ENCODE results near the gene LIN28A. TPM values are rescaled to one million over a fixed set of nuclear protein-coding genes. Genes with fewer than 3 reads are reported as not detected.

Gene LIN28A
- polyA plus RNA-seq, 1 of the 3 experiments (the other 2 are of a cell fraction) = not detected

- no peak for TF ChIP-seq SIN3A (IDR thresholded peaks at IDR 0.05; ENCODE audit: borderline replicate concordance, low read depth, low read length)
- TF ChIP-seq SMC3 (IDR thresholded peaks at IDR 0.05; ENCODE audit: low read depth, low read length) = no peak
- no peak for TF ChIP-seq GATA2 (CRISPR knock-in tag; IDR thresholded peaks at IDR 0.05)
- no peak for TF ChIP-seq CTCF (IDR thresholded peaks at IDR 0.05)
- TF ChIP-seq TEAD4 (IDR thresholded peaks at IDR 0.05; ENCODE audit: borderline replicate concordance, insufficient read depth) = no peak
- TF ChIP-seq, protein P1, sequence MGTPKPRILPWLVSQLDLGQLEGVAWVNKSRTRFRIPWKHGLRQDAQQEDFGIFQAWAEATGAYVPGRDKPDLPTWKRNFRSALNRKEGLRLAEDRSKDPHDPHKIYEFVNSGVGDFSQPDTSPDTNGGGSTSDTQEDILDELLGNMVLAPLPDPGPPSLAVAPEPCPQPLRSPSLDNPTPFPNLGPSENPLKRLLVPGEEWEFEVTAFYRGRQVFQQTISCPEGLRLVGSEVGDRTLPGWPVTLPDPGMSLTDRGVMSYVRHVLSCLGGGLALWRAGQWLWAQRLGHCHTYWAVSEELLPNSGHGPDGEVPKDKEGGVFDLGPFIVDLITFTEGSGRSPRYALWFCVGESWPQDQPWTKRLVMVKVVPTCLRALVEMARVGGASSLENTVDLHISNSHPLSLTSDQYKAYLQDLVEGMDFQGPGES (IDR thresholded peaks at IDR 0.05; ENCODE audit: low read depth, low read length) = no peak
Measured at GRCh38 chr1:26472320-26472900, 61.8 kb downstream of the LIN28A start, which contains the start of gene HMGN2 (continued).

DNA sequence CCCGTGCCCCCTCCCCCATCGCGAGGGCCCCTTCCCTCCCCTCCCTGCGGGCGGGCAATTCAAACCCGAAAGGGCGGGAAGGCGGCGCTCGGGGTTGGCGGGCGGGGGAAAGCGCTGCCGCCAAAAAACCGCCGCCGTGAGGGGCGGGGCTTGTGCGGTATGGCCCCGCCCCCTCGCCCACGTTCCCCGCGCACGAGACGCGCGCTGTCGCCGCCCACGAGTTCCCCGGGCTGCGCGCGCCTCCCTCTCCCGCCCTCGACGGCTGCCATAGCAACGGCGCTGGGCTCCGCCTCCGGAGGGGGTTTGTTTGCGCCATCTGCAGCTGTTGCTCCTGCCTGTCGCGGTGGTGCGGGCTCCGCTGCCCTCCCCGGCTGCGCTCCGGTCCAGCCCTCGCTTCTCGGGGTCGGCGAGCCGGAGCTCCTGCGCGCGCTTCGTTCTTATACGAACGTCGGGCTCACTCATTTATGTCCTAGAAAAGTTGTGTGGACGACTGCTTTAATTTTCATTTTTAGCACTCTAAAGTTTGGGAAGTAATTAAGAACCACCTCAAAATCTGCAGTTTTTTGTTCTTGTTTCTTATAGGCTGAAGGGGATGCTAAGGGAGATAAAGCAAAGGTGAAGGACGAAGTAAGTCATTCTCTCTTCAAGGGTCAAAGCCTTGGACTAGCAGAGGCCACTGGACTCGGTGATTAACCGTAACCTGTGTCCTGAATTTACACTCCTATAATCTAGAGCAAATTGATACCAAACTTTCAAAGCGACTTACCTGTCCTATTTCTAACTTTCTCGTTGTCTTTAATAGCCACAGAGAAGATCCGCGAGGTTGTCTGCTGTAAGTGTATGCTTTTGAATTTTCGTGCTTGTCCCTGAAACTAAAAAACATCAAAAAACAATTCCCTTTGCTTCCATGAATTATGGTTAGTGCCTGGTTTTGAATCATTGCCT, 62.6 kb downstream of the LIN28A start:
- ChIA-PET POLR2A (interaction anchor here (0.6 to 2.6 kb wide), 6 partner anchors 11 to 553 kb away, joined by 3 to 16 read pairs (median 4); partner anchors contain the start of gene DHDDS), CTCF (interaction anchor here (1.3 to 1.4 kb wide), 2 partner anchors 17 to 27 kb away, joined by 3 to 6 read pairs; no protein-coding TSS in a partner anchor)
- Histone ChIP-seq H3K27me3 (ENCODE audit: insufficient read depth) (no peaks in the 10 kb centered on the region), H3F3A (replicated peaks; ENCODE audit: insufficient read depth) (peaks cover 54% of the 10 kb centered on the region), H3K4me3 (ENCODE audit: low read depth in 2 of 2, low read length in 1 of 2) (peak overlapping the region; percentile 94 to 95), H3K9me2 (no peaks in the 10 kb centered on the region), H3K79me2 (ENCODE audit: insufficient read depth) (peaks cover 34% of the 10 kb centered on the region), H3K36me3 (replicated peaks in 1 of 2; ENCODE audit: control insufficient read depth in 1 of 2, insufficient read depth in 2 of 2, low read length in 1 of 2) (peaks cover 35 to 54% of the 10 kb centered on the region in 2 experiments), H3K9me3 (no peaks in the 10 kb centered on the region), H3K4me2 (peak overlapping the region; percentile 82), H3K4me1 (ENCODE audit: control insufficient read depth in 1 of 2, insufficient read depth in 2 of 2, low read depth in 1 of 2, low read length in 1 of 2) (peaks cover 6 to 26% of the 10 kb centered on the region in 2 experiments; a peak in 3 of 4 replicates), H2AFZ (ENCODE audit: low read depth) (no peak overlapping the region), H3K9ac (peak overlapping the region; percentile 100), H4K20me1 (ENCODE audit: insufficient read depth) (peaks cover 41% of the 10 kb centered on the region), H3K27ac (ENCODE audit: low read depth in 2 of 2, low read length in 1 of 2) (peak overlapping the region; percentile 96 to 98)
- DNase-seq = peak; percentile 98
- WGBS (ENCODE audit: low lambda C conversion rate) = 2% methylated on average over 38 of the region's 71 CpGs
- TF ChIP-seq RAD21 (IDR thresholded peaks at IDR 0.05; ENCODE audit: low read length) (no peak), ELF1 (IDR thresholded peaks at IDR 0.05) (no peak), CTCF (IDR thresholded peaks at IDR 0.05) (no peak), SMC3 (IDR thresholded peaks at IDR 0.05; ENCODE audit: low read depth, low read length) (no peak), POLR2AphosphoS5 (IDR thresholded peaks at IDR 0.05; ENCODE audit: low read depth, low read length) (no peak), JUND (IDR thresholded peaks at IDR 0.05) (no peak), YY1 (IDR thresholded peaks at IDR 0.05; ENCODE audit: low read depth) (no peak; the same call in 1 of the 2 replicates), SIN3A (IDR thresholded peaks at IDR 0.05; ENCODE audit: borderline replicate concordance, low read depth, low read length) (peak; percentile 90), RCOR1 (IDR thresholded peaks at IDR 0.05; ENCODE audit: low read length) (no peak), NFIC (IDR thresholded peaks at IDR 0.05; ENCODE audit: borderline replicate concordance) (0 out of 2 replicates have a peak, but pooled peaks have one; percentile 3), EZH2phosphoT487 (IDR thresholded peaks at IDR 0.05; ENCODE audit: borderline replicate concordance, low read depth) (no peak), FOXM1 (IDR thresholded peaks at IDR 0.05; ENCODE audit: low read depth) (0 out of 2 replicates have a peak, but pooled peaks have one; percentile 28), GATA2 (CRISPR knock-in tag; IDR thresholded peaks at IDR 0.05) (no peak), EP300 (IDR thresholded peaks at IDR 0.05; ENCODE audit: borderline replicate concordance in 1 of 2, low read depth in 1 of 2, low read length in 1 of 2) (no peak), PBX3 (IDR thresholded peaks at IDR 0.05) (0 out of 2 replicates have a peak, but pooled peaks have one; percentile 22), GABPA (IDR thresholded peaks at IDR 0.05; ENCODE audit: low read depth) (no peak), TCF12 (IDR thresholded peaks at IDR 0.05) (no peak), MEF2A (IDR thresholded peaks at IDR 0.05; ENCODE audit: borderline replicate concordance, low read depth) (no peak), FOXJ3 (CRISPR knock-in tag; IDR thresholded peaks at IDR 0.05) (no peak), RXRA (IDR thresholded peaks at IDR 0.05; ENCODE audit: borderline replicate concordance, low read depth) (no peak), MXI1 (IDR thresholded peaks at IDR 0.05; ENCODE audit: low read depth, low read length) (peak; percentile 95), FOSL2 (IDR thresholded peaks at IDR 0.05; ENCODE audit: borderline replicate concordance, low read depth) (no peak)

Measured in SK-N-SH (cell line).